GM20431 (cell line): ENCODE measurements around the gene PRKG1.
"Not testable (repeated sequence)": the region's sequence is repeated elsewhere in the genome, so short reads cannot be mapped to it uniquely, and the experiment has no call there.

Experiments used
- in situ Hi-C: fragments of 300-500 bp; cut with MseI, MboI; formaldehyde crosslinking; loops from one replicate; pipeline ENCODE4 v1.15.0; 2020; ENCODE audit warnings: low sequenced_read_pairs; ENCODE audit not compliant: unreplicated experiment

The PRKG1 gene

DNA sequence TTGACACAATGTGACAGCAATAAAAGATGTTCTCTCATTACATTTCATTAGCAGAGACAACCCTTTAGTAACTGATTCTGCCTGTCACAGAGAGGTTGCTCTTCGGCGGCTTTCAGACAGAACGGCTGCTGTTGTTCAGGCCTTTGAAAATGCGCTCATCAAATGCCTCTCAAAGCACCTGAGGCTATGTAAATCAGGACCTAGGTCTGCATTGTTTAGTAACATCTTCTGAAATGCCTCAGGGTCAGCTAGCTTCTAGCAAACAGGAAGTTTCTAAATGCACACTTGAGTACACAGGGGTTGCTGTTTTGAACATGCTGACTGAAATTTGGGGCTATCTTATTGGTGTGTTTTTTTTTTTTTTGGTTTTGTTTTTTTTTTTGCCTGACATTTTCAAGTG is 1096.5 kb downstream of the PRKG1 start:
- in situ Hi-C loops = no loop called here

DNA sequence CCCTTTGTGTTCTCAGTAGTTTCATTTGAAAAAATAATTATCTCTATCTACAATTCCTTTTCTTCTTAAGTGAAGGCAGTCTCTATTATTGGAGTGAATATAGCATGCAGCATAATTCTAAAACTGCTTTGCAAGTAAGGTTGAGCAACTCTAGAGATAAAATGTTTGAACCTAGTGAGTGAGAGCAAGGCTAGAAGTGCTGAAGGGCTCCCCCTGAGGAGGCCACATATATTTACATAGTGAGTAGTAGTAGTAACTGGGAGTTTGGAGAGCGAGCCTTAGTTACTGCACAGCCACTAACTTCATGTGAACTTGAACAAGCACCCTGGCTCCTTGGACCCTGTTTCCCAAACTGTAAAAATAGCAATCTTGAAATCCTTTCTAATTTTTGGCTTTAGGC is 1098.3 kb downstream of the PRKG1 start:
- in situ Hi-C loops = no loop called here

DNA sequence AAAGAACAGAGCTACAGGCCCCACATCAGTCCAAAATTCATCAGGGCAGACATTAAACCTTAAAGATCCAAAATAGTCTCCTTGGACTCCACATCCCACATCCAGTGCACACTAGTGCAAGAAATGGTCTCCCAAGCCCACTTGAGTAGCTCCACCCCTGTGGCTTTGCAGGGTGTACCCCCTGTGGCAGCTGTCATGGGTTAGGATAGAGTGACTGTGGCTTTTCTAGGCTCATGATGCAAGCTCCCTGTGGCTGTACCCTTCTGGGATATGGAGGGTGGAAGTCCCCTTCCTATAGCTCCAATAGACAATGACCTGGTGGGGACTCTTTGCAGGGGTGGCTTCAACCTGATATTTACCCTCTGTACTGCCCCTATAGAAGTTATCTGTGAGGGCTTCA is 1111.0 kb downstream of the PRKG1 start:
- in situ Hi-C loops = no loop called here

DNA sequence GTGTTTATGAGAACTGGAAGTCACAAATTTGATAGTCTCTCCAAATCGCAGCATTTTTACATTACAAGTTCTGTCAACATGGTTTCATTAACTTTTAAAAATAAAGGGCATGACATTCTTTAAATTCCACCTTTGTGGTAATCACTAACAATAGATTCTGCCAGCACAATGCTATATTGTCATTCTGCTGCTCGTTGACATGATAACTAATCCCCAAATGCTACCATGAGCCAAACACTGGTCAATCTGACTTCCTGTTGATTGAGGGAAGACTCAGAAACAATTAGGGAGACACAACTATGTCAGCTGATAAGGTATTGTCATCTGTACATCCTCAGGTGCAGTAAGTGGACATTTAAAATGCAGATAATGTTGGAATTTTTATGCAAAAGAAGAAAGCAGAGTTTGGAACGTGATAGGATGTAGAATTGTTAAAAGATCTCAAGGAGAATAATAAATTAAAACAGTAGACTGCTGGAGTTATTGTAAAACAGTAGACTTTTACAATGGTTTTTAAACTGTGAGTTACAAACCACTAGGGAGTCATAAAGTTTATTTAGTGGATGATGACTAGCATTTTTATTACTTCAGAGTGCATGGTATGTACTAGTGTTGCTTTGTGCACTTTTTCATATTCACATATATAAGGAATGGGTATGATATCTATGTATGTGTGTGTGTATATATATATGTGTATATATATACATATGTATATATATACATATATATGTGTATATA is 1113.4 kb downstream of the PRKG1 start:
- in situ Hi-C loops = no loop called here

DNA sequence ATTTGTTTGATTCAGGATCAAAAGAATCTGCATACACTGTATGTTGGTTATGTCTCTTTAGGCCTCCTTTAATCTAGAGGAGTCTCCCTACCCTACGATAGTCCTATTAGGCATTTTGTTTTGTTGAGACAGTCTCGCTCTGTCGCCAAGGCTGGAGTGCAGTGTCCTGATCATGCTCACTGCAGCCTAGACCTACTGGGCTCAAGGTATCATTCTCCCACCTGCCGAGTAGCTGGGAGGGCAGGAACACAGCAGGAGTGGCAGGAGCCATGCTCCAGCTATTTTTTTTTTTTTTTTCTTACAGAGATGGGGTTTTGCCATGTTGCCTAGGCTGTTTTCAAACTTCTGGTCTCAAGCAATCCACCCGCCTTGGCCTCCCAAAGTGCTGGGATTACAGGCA is 1116.8 kb downstream of the PRKG1 start:
- in situ Hi-C loops = no loop called here

DNA sequence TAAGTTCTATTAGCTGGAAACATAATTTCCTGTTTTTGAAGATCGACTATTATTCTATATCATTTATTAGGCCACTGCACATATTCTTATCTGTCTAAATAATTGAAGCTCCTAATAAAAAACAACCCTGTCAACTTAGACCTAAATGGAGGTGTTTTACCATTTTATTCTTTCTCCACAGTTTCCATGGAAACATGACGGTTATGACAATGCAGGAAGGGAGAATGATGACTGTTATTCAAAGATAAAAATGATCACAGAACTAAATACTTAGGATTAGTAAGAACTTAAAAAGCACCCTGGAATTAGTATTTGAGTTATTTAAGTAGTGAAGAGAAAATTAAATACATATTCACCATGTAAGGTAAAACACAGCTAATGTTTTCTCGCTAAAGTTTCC is 1119.9 kb downstream of the PRKG1 start:
- in situ Hi-C loops = no loop called here

DNA sequence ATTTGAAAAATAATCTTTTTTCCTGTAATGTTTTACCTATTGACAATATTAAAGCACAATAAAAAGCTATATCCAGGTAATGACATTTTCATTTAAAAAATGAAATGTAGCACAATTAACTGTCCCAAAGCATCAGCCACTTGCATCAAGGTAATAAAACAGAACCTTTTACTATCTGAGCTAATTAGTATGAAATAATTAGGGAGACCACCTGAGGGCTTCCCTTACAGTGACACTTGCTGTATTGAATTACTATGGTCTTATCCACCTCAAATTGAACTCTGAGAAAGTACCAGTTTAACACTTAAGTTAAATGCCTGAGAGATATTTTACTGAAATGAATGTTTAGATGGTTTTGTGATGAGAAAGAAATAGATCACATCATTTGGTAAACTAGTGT is 1120.4 kb downstream of the PRKG1 start:
- in situ Hi-C loops = no loop called here

DNA sequence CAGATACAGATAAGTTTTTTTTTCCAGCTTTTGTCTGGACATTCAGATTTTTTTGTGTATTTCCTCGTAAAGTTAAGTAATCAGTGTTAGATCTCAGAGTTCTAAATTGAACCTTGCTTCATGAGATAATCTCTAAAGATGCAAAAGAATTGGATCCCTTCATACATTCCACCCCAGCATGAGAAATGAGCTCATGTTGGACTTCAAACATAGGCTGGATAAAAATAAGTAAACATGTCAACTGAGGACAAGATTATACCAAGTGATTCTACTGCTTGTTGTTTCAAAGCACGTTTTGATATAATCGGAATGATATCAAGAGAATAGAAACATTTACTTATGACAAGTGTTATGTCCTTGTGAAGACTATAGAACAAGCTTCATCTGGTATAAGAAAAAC is 1122.8 kb downstream of the PRKG1 start:
- in situ Hi-C loops = no loop called here

DNA sequence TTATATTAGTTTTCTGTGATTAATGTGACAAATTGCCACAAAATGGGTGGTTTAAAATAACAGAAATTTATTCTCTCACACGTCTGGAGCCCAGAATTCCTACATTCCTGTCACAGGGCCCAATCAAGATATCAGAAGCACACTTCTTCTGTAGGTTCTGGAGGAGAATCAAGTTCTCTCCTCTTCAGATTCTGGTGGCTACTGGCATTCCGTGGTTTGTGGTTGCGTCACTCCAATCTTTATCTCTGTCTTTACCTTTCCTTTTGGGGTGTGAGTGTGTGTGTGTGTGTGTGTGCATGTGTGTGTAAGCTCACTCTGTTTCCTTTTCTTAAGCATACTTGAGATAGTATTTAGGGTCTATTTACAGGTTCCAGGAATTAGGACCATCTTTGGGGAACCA is 1124.3 kb downstream of the PRKG1 start:
- in situ Hi-C loops = no loop called here

DNA sequence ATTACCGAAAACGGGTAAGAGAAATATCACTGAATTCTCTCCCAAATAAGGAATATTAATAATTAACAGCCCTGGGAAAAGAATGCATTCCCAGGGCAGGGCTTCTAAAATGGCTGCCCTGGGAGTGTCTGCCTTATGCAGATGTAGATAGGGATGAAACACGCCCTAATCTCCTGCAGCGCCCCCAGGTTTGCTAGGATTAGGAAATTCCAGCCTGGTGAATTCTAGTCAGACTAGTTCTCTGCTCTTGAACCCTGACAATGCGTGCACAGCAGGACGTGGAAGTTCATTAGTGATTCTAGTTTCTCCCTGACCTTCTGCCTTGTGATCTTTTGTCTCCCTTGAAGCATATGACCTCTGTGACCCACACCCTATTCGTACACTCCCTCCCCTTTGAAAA is 1130.6 kb downstream of the PRKG1 start:
- in situ Hi-C loops = not testable (repeated sequence)

DNA sequence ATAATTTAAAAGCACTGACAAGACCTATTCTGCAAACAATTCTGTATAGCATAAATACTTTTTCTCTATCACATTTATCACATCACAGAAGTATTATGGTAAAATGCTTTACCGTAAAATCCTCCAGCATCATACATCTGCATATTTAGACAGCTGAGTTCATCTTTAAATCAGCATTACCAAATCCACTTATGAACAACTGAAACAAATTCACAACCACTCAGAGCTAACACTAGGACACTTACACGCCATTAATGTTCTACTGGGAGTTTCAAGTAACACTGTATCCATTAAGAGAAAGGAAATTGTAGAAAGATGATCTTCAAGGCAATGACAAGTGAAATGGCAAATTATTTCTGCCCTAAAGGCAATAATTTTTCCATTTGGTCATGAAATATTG is 1134.1 kb downstream of the PRKG1 start:
- in situ Hi-C loops = no loop called here

DNA sequence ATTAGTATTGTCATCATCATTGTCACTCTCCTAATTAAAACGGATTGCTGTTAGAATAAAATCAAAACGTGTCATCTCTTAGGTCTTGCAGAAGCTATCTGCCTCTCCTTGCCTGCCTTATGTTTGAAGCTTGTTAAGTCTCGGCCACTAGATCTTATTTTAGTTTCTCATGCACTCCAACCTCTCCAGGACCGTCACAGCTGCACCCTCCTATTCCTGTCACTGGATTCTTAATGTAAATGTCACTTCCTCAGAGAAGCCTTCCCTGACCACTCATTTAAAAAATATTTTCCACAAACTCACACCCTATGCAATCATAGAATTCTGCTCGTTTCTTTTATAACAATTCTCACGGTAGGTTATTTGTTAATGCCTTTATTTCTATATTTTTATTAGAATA is 1135.9 kb downstream of the PRKG1 start:
- in situ Hi-C loops = no loop called here

DNA sequence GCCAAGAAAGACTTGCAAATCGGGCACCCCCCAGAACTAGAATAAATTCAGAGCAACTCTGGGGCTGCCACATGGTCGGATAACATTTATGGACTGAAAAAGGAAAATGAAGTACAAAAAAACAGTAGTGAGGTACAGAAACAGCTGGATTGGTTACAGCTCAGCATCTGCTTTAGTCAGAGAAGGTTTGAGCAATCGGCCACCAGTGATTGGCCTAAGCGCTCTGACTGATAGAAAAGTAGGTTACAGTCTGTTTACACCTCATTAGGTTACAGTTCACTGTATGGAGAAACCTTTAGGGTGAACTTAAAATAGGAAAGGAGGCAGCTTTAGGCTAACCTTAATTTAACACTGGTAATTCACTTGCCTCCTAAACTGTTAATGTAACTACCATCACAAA is 1137.8 kb downstream of the PRKG1 start:
- in situ Hi-C loops = no loop called here

DNA sequence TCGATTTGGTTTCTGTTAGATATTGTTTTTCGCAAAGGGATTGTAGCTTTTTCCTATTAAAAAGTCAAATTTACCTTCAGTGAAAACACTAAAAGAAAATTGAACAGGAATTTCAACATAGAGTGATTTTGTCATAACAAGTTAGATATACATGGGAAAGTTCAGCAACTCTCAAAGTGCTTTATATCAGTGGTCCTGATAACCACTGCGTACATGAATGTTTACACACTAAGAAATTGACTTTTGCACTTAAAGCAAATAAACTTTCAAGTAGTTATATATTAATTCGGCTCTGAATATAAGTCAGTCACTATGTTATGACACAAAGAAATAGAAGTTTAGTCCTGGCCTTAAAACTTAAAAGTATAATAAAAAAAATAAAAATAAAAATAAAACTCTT is 1138.5 kb downstream of the PRKG1 start:
- in situ Hi-C loops = no loop called here

DNA sequence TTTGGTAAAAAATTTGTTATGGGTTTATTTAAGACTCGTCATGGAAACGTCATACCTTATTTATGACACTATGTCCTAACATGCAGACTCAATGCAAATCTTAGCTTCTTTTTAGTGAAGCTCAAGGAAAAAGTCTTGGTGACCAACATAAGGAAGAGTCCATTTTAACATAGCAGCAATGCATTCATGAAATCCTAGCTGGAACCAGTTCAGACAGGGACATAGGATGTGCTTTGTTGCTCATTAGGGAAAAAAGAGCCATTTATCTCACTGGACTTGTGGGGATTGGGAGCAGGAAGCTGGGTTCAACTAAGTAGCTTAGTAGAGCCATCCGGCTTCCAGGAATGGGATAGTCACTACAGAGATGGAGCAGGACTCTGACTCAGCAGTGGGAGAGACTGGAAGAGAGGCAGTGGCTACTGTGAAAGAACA is 1139.0 kb downstream of the PRKG1 start:
- in situ Hi-C loops = no loop called here

DNA sequence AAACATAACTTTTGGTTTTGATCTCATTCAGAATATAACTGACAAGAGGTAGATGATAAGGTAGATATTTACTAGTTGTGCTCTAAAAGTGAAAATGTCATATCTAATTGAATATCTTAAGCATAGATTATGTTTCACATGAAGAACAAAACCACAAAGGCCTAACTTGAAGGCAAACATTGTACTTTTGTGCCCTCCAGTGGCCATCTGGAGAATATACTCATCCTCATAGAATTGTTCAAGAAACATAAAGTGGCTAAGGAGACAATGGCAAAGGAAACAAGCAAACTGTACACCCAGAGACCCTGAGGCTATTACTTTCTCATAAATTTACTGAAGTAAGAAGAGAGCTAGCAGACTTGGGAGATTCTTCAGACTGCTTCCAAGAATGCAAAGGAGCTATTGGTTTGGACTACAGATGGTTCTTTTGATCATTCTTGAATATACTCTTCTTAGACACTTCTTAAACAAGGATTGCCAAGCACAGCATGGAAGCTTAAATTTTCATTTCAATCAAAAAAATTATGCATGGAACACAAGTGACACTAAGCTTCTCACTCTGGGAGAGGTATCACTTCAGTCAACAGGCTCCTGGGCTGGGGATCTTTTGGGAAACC is 1141.6 kb downstream of the PRKG1 start:
- in situ Hi-C loops = no loop called here

DNA sequence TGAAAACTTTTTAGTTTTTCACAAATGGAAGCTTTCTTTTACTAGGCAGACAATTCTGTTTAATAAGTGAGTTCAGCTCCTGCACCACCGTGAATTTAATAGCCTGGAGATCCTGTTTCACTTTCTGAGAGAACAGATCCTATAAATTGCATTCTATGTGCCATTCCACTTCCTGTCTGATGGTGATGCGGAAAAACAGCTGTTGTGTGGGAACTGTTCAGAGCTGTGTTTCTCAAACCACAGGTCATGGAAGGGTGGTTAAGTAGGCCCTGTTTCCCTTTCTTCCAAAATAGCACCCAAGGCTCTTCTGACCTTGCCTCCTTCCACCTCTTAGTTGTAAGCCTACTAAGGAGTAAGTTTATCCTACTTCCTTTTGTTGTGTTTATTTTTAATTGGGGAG is 1142.6 kb downstream of the PRKG1 start:
- in situ Hi-C loops = no loop called here

DNA sequence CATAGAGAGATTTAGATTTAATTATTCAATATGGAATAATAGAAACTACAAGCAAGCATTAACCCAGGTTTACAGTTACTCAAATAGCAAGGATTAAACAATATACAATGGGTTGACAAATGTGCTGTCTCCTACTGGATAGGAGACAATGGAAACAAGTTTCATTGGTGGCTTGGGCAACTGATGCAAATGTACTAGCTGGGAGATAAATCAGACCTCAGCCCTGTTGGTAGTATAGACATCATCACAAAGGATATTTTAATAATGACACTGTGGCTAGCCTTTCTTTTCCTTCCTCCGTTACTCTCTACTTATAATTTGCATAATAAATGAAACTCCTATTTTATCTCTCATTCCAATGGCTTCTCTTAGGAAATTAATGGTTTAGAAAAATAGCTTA is 1143.2 kb downstream of the PRKG1 start:
- in situ Hi-C loops = no loop called here

DNA sequence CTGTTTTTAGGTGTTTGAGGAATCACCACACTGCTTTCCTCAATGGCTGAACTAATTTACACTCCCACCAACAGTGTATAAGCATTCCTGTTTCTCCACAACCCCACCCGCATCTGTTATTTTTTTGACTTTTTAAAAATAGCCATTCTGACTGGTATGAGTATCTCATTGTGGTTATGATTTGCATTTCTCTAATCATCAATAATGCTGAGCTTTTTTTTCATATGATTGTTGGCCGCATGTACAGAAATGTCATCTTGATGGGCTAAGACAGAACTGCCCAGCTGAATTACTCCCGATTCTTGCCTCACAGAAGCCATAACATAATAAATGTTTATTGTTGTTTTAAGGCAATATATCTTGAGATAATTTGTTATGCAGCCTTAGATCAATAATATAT is 1146.7 kb downstream of the PRKG1 start:
- in situ Hi-C loops = no loop called here

DNA sequence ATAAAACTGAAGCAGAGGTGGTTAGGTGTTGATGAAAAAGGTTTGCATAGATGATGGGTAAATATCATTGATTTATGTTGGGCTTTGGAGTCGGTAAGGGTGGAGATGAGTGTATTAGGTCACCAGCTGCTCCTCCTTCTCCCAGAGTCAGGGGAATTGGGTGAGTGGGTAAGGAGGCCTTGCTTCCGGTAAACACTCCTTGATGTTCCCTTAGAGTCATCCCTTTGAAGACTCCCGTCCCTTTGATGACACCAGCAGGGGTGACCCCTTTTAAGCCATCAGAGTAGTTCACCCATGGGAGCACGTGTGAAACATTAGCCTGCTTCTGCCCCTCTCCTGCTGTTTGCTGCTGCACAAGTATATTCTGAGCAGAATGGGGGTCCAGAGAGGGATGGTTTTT is 1147.6 kb downstream of the PRKG1 start:
- in situ Hi-C loops = no loop called here

DNA sequence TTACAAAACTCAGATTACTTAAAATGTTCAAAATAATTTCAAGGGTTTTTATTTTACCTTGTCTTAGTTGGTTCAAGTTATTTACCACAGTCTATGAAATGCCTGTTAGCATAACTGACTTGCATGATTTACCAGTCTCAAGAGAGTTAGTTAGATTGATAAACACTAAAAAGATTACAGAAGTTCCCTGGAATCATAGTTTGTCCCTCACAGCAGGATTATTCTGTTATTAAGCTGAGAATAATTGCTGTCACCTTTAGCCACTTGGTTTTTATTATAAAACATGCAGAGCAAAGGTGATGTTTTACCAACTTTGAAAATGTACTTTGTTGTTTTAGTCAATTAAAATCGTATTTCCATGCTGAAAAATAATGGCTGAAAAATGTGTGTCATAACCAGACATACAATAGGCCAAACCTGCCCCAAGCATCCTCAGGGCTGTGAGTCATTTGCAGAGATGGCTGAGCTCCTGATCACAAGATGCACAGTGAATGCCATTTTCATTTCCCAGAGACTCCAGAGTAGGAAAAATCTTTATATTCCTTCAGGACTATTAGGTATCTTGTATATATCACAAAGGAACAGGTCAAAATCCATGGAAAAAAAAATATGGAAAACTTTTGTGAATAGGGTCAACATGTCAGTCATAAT is 1152.0 kb downstream of the PRKG1 start:
- in situ Hi-C loops = no loop called here

DNA sequence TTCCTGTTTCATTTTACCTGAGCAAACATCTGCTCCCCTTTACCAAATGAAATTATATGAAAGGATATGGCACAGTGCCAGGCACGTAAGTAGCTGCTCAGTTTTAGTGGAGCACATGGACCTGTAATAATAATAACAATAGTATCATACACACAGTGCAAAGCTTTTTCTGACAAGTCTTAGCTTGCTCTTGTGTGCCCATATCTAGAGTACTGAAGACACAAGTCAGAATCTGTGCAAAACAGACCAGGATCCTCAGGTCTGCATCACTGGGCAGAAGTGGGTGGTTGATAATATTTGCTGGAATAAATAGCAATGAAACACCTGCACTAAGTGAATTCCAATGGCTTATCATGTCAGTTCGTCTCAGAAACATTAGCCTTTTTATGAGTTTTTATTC is 1154.3 kb downstream of the PRKG1 start:
- in situ Hi-C loops = no loop called here
